ENCODE data around the gene SLC17A7. TPM values are rescaled to one million over a fixed set of nuclear protein-coding genes. Genes with fewer than 3 reads are reported as not detected.

Gene SLC17A7
- total and polyA plus RNA-seq, 7 experiments from 2014 or later, result 0.12 to 0.22 TPM; not detected in 5

GRCh38 chr19:49472936-49473335 lies 31.6 kb upstream of the SLC17A7 start:
- Mint-ChIP-seq H3K4me1 (peaks cover 24 to 69% (median 52%) of the 10 kb centered on the region in 7 donors), H3K27ac (peak overlapping the region; percentile 95 to 100 (median 98)), H3K4me3 (peak overlapping the region; percentile 91 to 100 (median 96)), H3K27me3 (no peaks in the 10 kb centered on the region), H3K36me3 (peaks cover 9 to 29% (median 19%) of the 10 kb centered on the region in 5 donors), H3K9me3 (peaks cover 0 to 3% (median 0%) of the 10 kb centered on the region in 11 donors)
- peaks cover 61 to 63% of the 10 kb centered on the region in 2 donors for H3K4me1 ChIP-seq (ENCODE audit: control insufficient read depth in 2 of 2, insufficient read depth in 2 of 2, low read length in 2 of 2)
- no peaks in the 10 kb centered on the region for H3K9me3 ChIP-seq (ENCODE audit: control insufficient read depth in 2 of 3, low read length in 3 of 3)
- H3K27ac ChIP-seq (ENCODE audit: low read depth, low read length), result peak overlapping the region; percentile 99
- DNase-seq, result no peak
- ChIA-PET POLR2A (interaction anchor here (0.6 to 6.2 kb wide), 16 partner anchors 15 to 205 kb away, joined by 3 to 226 read pairs (median 4); partner anchors contain the start of genes ALDH16A1, PIH1D1, PRMT1 and RPL13A), CTCF (interaction anchor here (0.8 to 5.9 kb wide), 14 partner anchors 8 to 206 kb away, joined by 3 to 83 read pairs (median 4); partner anchors contain the start of genes ALDH16A1 and PIH1D1)
- no peaks in the 10 kb centered on the region for H3K27me3 ChIP-seq (ENCODE audit: control insufficient read depth in 2 of 2, insufficient read depth in 2 of 2, low read length in 2 of 2)
- intact Hi-C loops (cut with micrococcal nuclease), result loop anchor here in 1 of 2 donors (5.0 to 10.0 kb wide), 2 partner anchors 206 to 358 kb away; partner anchors contain the start of genes C19orf73, LIN7B and PPFIA3
- no peak overlapping the region for H3K4me3 ChIP-seq (ENCODE audit: low read length)
- ATAC-seq, result no peak
- peaks cover 0 to 28% (median 0%) of the 10 kb centered on the region in 3 experiments for H3K36me3 ChIP-seq (ENCODE audit: control insufficient read depth in 2 of 3, insufficient read depth in 3 of 3, low read length in 3 of 3)

- Histone ChIP-seq H3K9me3 (ENCODE audit: control insufficient read depth in 2 of 3, low read length in 3 of 3) (no peaks in the 10 kb centered on the region), H3K27ac (ENCODE audit: low read depth, low read length) (peak overlapping the region; percentile 97), H3K27me3 (ENCODE audit: control insufficient read depth in 2 of 2, insufficient read depth in 2 of 2, low read length in 2 of 2) (no peaks in the 10 kb centered on the region), H3K36me3 (ENCODE audit: control insufficient read depth in 2 of 3, insufficient read depth in 3 of 3, low read length in 3 of 3) (peaks cover 0 to 28% (median 0%) of the 10 kb centered on the region in 3 experiments), H3K4me3 (ENCODE audit: low read length) (no peak overlapping the region), H3K4me1 (ENCODE audit: control insufficient read depth in 2 of 2, insufficient read depth in 2 of 2, low read length in 2 of 2) (peaks cover 55 to 59% of the 10 kb centered on the region in 2 donors)
- DNase-seq, result peak in 1 of 9 donors; percentile 40
- peaks cover 0 to 3% (median 0%) of the 10 kb centered on the region in 11 donors for H3K9me3 Mint-ChIP-seq
- intact Hi-C loops (cut with micrococcal nuclease), result loop anchor here (1.0 to 10.0 kb wide), 4 partner anchors 27 to 356 kb away; partner anchors contain the start of genes C19orf73 (in 1 of the 2), LIN7B (in 1 of the 2) and PPFIA3 (in 1 of the 2)
- H3K4me1 Mint-ChIP-seq, result peaks cover 24 to 56% (median 40%) of the 10 kb centered on the region in 7 donors
- no peaks in the 10 kb centered on the region for H3K27me3 Mint-ChIP-seq
- peak overlapping the region; percentile 52 to 71 (median 62) for H3K4me3 Mint-ChIP-seq
- H3K36me3 Mint-ChIP-seq, result peaks cover 0 to 19% (median 8%) of the 10 kb centered on the region in 5 donors
- no peak for ATAC-seq
- ChIA-PET POLR2A (interaction anchor here (0.6 to 6.2 kb wide), 16 partner anchors 17 to 206 kb away, joined by 3 to 226 read pairs (median 5); partner anchors contain the start of genes ALDH16A1, NOSIP, PIH1D1 and PRMT1), CTCF (interaction anchor here (0.9 to 5.9 kb wide), 12 partner anchors 8 to 100 kb away, joined by 3 to 83 read pairs (median 8); partner anchors contain the start of genes ALDH16A1, GFY, PIH1D1 and RPS11)
- peak overlapping the region; percentile 94 to 100 (median 100) for H3K27ac Mint-ChIP-seq
These were observed 29.3 kb upstream of the SLC17A7 start for GRCh38 chr19:49470615-49470978.

GRCh38 chr19:49469828-49470614 lies 28.7 kb upstream of the SLC17A7 start:
- Mint-ChIP-seq H3K9me3 (no peaks in the 10 kb centered on the region), H3K27me3 (no peaks in the 10 kb centered on the region), H3K4me1 (peaks cover 24 to 56% (median 40%) of the 10 kb centered on the region in 7 donors), H3K4me3 (peak overlapping the region; percentile 52 to 71 (median 62)), H3K27ac (peak overlapping the region; percentile 94 to 100 (median 100)), H3K36me3 (peaks cover 0 to 13% (median 5%) of the 10 kb centered on the region in 5 donors)
- POLR2A ChIA-PET, result interaction anchor here (0.6 to 6.2 kb wide), 20 partner anchors 16 to 207 kb away, joined by 3 to 226 read pairs (median 5); partner anchors contain the start of genes ALDH16A1, NOSIP, PIH1D1 and PRMT1
- Histone ChIP-seq H3K27me3 (ENCODE audit: control insufficient read depth in 2 of 2, insufficient read depth in 2 of 2, low read length in 2 of 2) (no peaks in the 10 kb centered on the region), H3K4me1 (ENCODE audit: control insufficient read depth in 2 of 2, insufficient read depth in 2 of 2, low read length in 2 of 2) (peaks cover 55 to 59% of the 10 kb centered on the region in 2 donors), H3K27ac (ENCODE audit: low read depth, low read length) (peak overlapping the region; percentile 97), H3K9me3 (ENCODE audit: control insufficient read depth in 2 of 3, low read length in 3 of 3) (no peaks in the 10 kb centered on the region), H3K4me3 (ENCODE audit: low read length) (peak overlapping the region; percentile 1), H3K36me3 (ENCODE audit: control insufficient read depth in 2 of 3, insufficient read depth in 3 of 3, low read length in 3 of 3) (peaks cover 0 to 28% (median 3%) of the 10 kb centered on the region in 3 experiments)
- DNase-seq, result peak; percentile 58 to 89 (median 79)
- CTCF ChIA-PET, result interaction anchor here (0.6 to 5.9 kb wide), 17 partner anchors 9 to 719 kb away, joined by 3 to 83 read pairs (median 4); partner anchors contain the start of genes ALDH16A1, GFY, PIH1D1 and RPS11
- intact Hi-C loops (cut with micrococcal nuclease), result loop anchor here (1.0 to 10.0 kb wide), 7 partner anchors 17 to 355 kb away; partner anchors contain the start of genes ALDH16A1 (in 2 of the 2), C19orf73 (in 1 of the 2), LIN7B (in 1 of the 2) and PPFIA3 (in 1 of the 2)
- ATAC-seq, result peak; percentile 54

GRCh38 chr19:49468746-49469447 lies 27.6 kb upstream of the SLC17A7 start:
- ChIA-PET CTCF (interaction anchor here (0.5 to 5.9 kb wide), 9 partner anchors 10 to 137 kb away, joined by 3 to 83 read pairs (median 10); partner anchors contain the start of genes ALDH16A1 and PIH1D1), POLR2A (interaction anchor here (1.1 to 6.2 kb wide), 7 partner anchors 15 to 208 kb away, joined by 4 to 226 read pairs (median 6); partner anchors contain the start of genes ALDH16A1, PIH1D1, PRMT1 and RPL13A)
- Mint-ChIP-seq H3K4me3 (peak overlapping the region; percentile 73 to 91 (median 81)), H3K27me3 (no peaks in the 10 kb centered on the region), H3K36me3 (peaks cover 0 to 7% (median 4%) of the 10 kb centered on the region in 5 donors), H3K9me3 (no peaks in the 10 kb centered on the region), H3K27ac (peak overlapping the region; percentile 94 to 100 (median 100)), H3K4me1 (peaks cover 23 to 56% (median 40%) of the 10 kb centered on the region in 7 donors)
- Histone ChIP-seq H3K27me3 (ENCODE audit: control insufficient read depth in 2 of 2, insufficient read depth in 2 of 2, low read length in 2 of 2) (no peaks in the 10 kb centered on the region), H3K4me1 (ENCODE audit: control insufficient read depth in 2 of 2, insufficient read depth in 2 of 2, low read length in 2 of 2) (peaks cover 55 to 59% of the 10 kb centered on the region in 2 donors), H3K4me3 (ENCODE audit: low read length) (peak overlapping the region; percentile 10), H3K36me3 (ENCODE audit: control insufficient read depth in 2 of 3, insufficient read depth in 3 of 3, low read length in 3 of 3) (peaks cover 0 to 33% (median 3%) of the 10 kb centered on the region in 3 experiments), H3K9me3 (ENCODE audit: control insufficient read depth in 2 of 3, low read length in 3 of 3) (no peaks in the 10 kb centered on the region), H3K27ac (ENCODE audit: low read depth, low read length) (peak overlapping the region; percentile 97)
- DNase-seq, result peak; percentile 59 to 98 (median 95)
- peak; percentile 87 for ATAC-seq
- intact Hi-C loops (cut with micrococcal nuclease), result loop anchor here (1.0 to 2.0 kb wide), 4 partner anchors 16 to 242 kb away; partner anchors contain the start of genes ALDH16A1 (in 2 of the 2) and RPS11 (in 1 of the 2)

GRCh38 chr19:49468199-49468598 lies 26.9 kb upstream of the SLC17A7 start:
- Mint-ChIP-seq H3K4me3 (peak overlapping the region in 7 of 10 donors; percentile 17 to 91 (median 74)), H3K27ac (peak overlapping the region; percentile 94 to 100 (median 100)), H3K9me3 (no peaks in the 10 kb centered on the region), H3K4me1 (peaks cover 23 to 52% (median 34%) of the 10 kb centered on the region in 7 donors), H3K36me3 (peaks cover 0 to 7% (median 4%) of the 10 kb centered on the region in 5 donors), H3K27me3 (no peaks in the 10 kb centered on the region)
- intact Hi-C loops (cut with micrococcal nuclease), result loop anchor here in 1 of 2 donors (2.0 kb wide), 1 partner anchor 241 kb away; no protein-coding TSS in a partner anchor
- ChIA-PET CTCF (interaction anchor here (0.7 to 4.9 kb wide), 2 partner anchors 77 kb away, joined by 4 to 28 read pairs; no protein-coding TSS in a partner anchor), POLR2A (interaction anchor here (6.2 kb wide), 1 partner anchor 15 kb away, joined by 226 read pairs; the partner anchor contains the start of genes ALDH16A1 and PIH1D1)
- Histone ChIP-seq H3K27me3 (ENCODE audit: control insufficient read depth in 2 of 2, insufficient read depth in 2 of 2, low read length in 2 of 2) (no peaks in the 10 kb centered on the region), H3K4me3 (ENCODE audit: low read length) (no peak overlapping the region), H3K9me3 (ENCODE audit: control insufficient read depth in 2 of 3, low read length in 3 of 3) (no peaks in the 10 kb centered on the region), H3K27ac (ENCODE audit: low read depth, low read length) (peak overlapping the region; percentile 97), H3K4me1 (ENCODE audit: control insufficient read depth in 2 of 2, insufficient read depth in 2 of 2, low read length in 2 of 2) (peaks cover 48 to 52% of the 10 kb centered on the region in 2 donors), H3K36me3 (ENCODE audit: control insufficient read depth in 2 of 3, insufficient read depth in 3 of 3, low read length in 3 of 3) (peaks cover 0 to 36% (median 3%) of the 10 kb centered on the region in 3 experiments)
- DNase-seq (no peak), ATAC-seq (no peak)

Data from naive thymus-derived CD4-positive, alpha-beta T cell (primary cell).